Measurements from ENCODE around the gene ALDH7A1. TPM values are rescaled to one million over a fixed set of nuclear protein-coding genes. Genes with fewer than 3 reads are reported as not detected.
A peak's percentile ranks its signal among the peaks of the same experiment; 100 is the strongest.

Gene ALDH7A1
- total RNA-seq, 1 experiment from 2014 or later: 148 TPM

- Histone ChIP-seq H2BK120ac (ENCODE audit: low read depth, low read length, poor library complexity, severe bottlenecking) (no peak overlapping the region), H3K14ac (ENCODE audit: insufficient read depth, low read length) (no peak overlapping the region), H3K9me3 (ENCODE audit: control insufficient read depth, low read depth, low read length) (no peaks in the 10 kb centered on the region), H3K18ac (ENCODE audit: insufficient read length, low read depth, low read length) (peak overlapping the region; percentile 93), H3K4ac (ENCODE audit: low read depth, low read length) (no peak overlapping the region), H3K27ac (ENCODE audit: insufficient read length, low read depth, low read length) (peak overlapping the region; percentile 65), H2BK12ac (ENCODE audit: insufficient read length, low read depth, low read length) (no peak overlapping the region), H3K4me1 (ENCODE audit: insufficient read depth, low read length) (no peaks in the 10 kb centered on the region; the same call in 1 of the 2 replicates), H2BK5ac (ENCODE audit: insufficient read length, low read length) (no peak overlapping the region), H3K23ac (ENCODE audit: insufficient read length, low read depth, low read length) (no peak overlapping the region), H2BK20ac (ENCODE audit: low read depth, low read length, poor library complexity, severe bottlenecking) (no peak overlapping the region), H2AK5ac (ENCODE audit: insufficient read length, low read length) (no peak overlapping the region), H3K23me2 (ENCODE audit: insufficient read length, low read depth, low read length, poor library complexity, severe bottlenecking) (peaks cover 4% of the 10 kb centered on the region), H4K5ac (ENCODE audit: insufficient read length, low read depth, low read length) (peak overlapping the region; percentile 93), H3K27me3 (ENCODE audit: insufficient read depth, low read length) (no peaks in the 10 kb centered on the region), H4K20me1 (ENCODE audit: control insufficient read depth, insufficient read depth, insufficient read length) (no peaks in the 10 kb centered on the region), H4K8ac (replicated peaks; ENCODE audit: insufficient read length, low read depth, low read length) (no peak overlapping the region), H3K4me2 (ENCODE audit: insufficient read depth, insufficient read length, low read length) (no peak overlapping the region), H3K79me2 (ENCODE audit: insufficient read depth, low read length) (peaks cover 15% of the 10 kb centered on the region), H3T11ph (ENCODE audit: low read length) (peak overlapping the region; percentile 38), H3K9ac (ENCODE audit: extremely low read depth, insufficient read length, low read length) (peak overlapping the region; percentile 55), H3K56ac (ENCODE audit: insufficient read length, low read depth, low read length) (no peak overlapping the region), H2BK15ac (ENCODE audit: low read depth, low read length) (no peak overlapping the region), H2AFZ (ENCODE audit: low read length) (no peak overlapping the region), H3K79me1 (ENCODE audit: insufficient read depth, low read depth, low read length, poor library complexity, severe bottlenecking) (no peaks in the 10 kb centered on the region), H4K91ac (ENCODE audit: insufficient read length, low read depth, low read length) (no peak overlapping the region)
- WGBS (ENCODE audit: extremely low coverage, insufficient read length, low lambda C conversion rate): no CpG with 5 or more reads among the region's 7 CpGs
- H3K9me3 Mint-ChIP-seq: no peaks in the 10 kb centered on the region
- TF ChIP-seq, protein P1, sequence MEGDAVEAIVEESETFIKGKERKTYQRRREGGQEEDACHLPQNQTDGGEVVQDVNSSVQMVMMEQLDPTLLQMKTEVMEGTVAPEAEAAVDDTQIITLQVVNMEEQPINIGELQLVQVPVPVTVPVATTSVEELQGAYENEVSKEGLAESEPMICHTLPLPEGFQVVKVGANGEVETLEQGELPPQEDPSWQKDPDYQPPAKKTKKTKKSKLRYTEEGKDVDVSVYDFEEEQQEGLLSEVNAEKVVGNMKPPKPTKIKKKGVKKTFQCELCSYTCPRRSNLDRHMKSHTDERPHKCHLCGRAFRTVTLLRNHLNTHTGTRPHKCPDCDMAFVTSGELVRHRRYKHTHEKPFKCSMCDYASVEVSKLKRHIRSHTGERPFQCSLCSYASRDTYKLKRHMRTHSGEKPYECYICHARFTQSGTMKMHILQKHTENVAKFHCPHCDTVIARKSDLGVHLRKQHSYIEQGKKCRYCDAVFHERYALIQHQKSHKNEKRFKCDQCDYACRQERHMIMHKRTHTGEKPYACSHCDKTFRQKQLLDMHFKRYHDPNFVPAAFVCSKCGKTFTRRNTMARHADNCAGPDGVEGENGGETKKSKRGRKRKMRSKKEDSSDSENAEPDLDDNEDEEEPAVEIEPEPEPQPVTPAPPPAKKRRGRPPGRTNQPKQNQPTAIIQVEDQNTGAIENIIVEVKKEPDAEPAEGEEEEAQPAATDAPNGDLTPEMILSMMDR (conservative IDR thresholded peaks at IDR 0.05): no peak
- H3K27me3 Mint-ChIP-seq (ENCODE audit: low read depth): no peaks in the 10 kb centered on the region; the same call in 1 of the 2 replicates
- H3K4me1 Mint-ChIP-seq: peaks cover 33 to 37% of the 10 kb centered on the region in 2 experiments
- H3K27ac Mint-ChIP-seq: peak overlapping the region; percentile 32 to 97 (median 97); a peak in 6 of 7 replicates
- H3K4me3 Mint-ChIP-seq: peak overlapping the region in 1 of 2 experiments; percentile 31; a peak in 1 of 5 replicates
- DNase-seq: no peak
- H3K36me3 Mint-ChIP-seq (ENCODE audit: insufficient read depth in 1 of 3, low read depth in 3 of 3): peaks cover 12 to 23% (median 19%) of the 10 kb centered on the region in 3 experiments; a peak in 6 of 7 replicates
Measured at GRCh38 chr5:126599499-126599898, 4.5 kb upstream of the ALDH7A1 start.
